ENCODE results near the gene ANKH.

Gene ANKH

GRCh38 chr5:14679595-14679994 is 192.0 kb downstream of the ANKH start:
- TF ChIP-seq EZH2 (IDR thresholded peaks at IDR 0.05; ENCODE audit: borderline replicate concordance, low read depth, low read length, severe bottlenecking) (no peak), CTCF (IDR thresholded peaks at IDR 0.05; ENCODE audit: borderline replicate concordance, extremely low read depth, low read length, poor library complexity, severe bottlenecking) (no peak)
- no peak overlapping the region for H3K4me2 ChIP-seq (ENCODE audit: insufficient read depth, low read length)
- DNase-seq: no peak
- H3K9me3 ChIP-seq (ENCODE audit: insufficient read depth, low read length, severe bottlenecking): no peaks in the 10 kb centered on the region
- no peaks in the 10 kb centered on the region for H3K27me3 ChIP-seq (ENCODE audit: insufficient read depth, low read length, poor library complexity)
- no peak overlapping the region for H2AFZ ChIP-seq (ENCODE audit: low read depth, low read length)
- no peak overlapping the region for H3K27ac ChIP-seq (ENCODE audit: low read length)
- ATAC-seq (ENCODE audit: insufficient read depth, low read depth): no peak
- peaks cover 80% of the 10 kb centered on the region for H3K36me3 ChIP-seq (ENCODE audit: insufficient read depth, low read length)
- H3K79me2 ChIP-seq (ENCODE audit: insufficient read depth, low read length): peaks cover 52% of the 10 kb centered on the region
- H3K4me3 ChIP-seq (ENCODE audit: low read depth in 1 of 2, low read length in 2 of 2): no peak overlapping the region
- peaks cover 10% of the 10 kb centered on the region for H3K4me1 ChIP-seq (ENCODE audit: insufficient read depth, low read length)
- no peak overlapping the region for H3K9ac ChIP-seq (ENCODE audit: low read depth, low read length)
- H4K20me1 ChIP-seq (ENCODE audit: insufficient read depth, low read length): peaks cover 41% of the 10 kb centered on the region

- no peak for DNase-seq
- Histone ChIP-seq H3K4me2 (ENCODE audit: insufficient read depth, low read length) (no peak overlapping the region), H3K27me3 (ENCODE audit: insufficient read depth, low read length, poor library complexity) (no peaks in the 10 kb centered on the region), H3K9ac (ENCODE audit: low read depth, low read length) (no peak overlapping the region), H3K9me3 (ENCODE audit: insufficient read depth, low read length, severe bottlenecking) (no peaks in the 10 kb centered on the region), H4K20me1 (ENCODE audit: insufficient read depth, low read length) (peaks cover 42% of the 10 kb centered on the region), H3K4me1 (ENCODE audit: insufficient read depth, low read length) (peaks cover 10% of the 10 kb centered on the region), H3K4me3 (ENCODE audit: low read depth in 1 of 2, low read length in 2 of 2) (no peak overlapping the region), H3K79me2 (ENCODE audit: insufficient read depth, low read length) (peaks cover 60% of the 10 kb centered on the region), H2AFZ (ENCODE audit: low read depth, low read length) (no peak overlapping the region), H3K27ac (ENCODE audit: low read length) (no peak overlapping the region), H3K36me3 (ENCODE audit: insufficient read depth, low read length) (peaks cover 78% of the 10 kb centered on the region)
- no peak for ATAC-seq (ENCODE audit: insufficient read depth, low read depth)
- TF ChIP-seq CTCF (IDR thresholded peaks at IDR 0.05; ENCODE audit: borderline replicate concordance, extremely low read depth, low read length, poor library complexity, severe bottlenecking) (no peak), EZH2 (IDR thresholded peaks at IDR 0.05; ENCODE audit: borderline replicate concordance, low read depth, low read length, severe bottlenecking) (no peak)
Measured at GRCh38 chr5:14678773-14679334, 192.7 kb downstream of the ANKH start.

DNA sequence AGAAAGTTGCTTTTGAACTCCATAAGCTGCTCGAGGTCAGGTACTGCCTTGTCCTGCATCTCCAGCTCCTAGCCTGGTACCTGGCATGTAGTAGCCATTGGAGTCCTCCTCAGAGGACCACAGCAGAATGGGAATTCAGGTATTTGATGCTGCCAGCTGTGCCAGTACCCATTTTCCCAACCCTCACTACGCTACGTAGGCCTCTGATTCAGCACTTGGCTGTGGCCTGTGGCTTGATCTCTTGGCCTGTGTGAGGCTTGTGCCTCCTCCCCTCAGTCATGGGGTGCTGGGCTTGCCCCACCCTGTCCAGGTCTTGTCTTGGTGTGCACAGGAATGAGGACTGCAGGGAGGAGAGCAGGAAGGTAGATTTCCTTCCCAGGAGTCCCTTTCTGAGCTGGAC is 195.3 kb downstream of the ANKH start:
- Histone ChIP-seq H4K20me1 (ENCODE audit: insufficient read depth, low read length) (peaks cover 63% of the 10 kb centered on the region), H3K27ac (ENCODE audit: low read length) (peak overlapping the region; percentile 21; the same call in 1 of the 2 replicates), H3K4me1 (ENCODE audit: insufficient read depth, low read length) (peaks cover 22% of the 10 kb centered on the region), H3K4me3 (ENCODE audit: low read depth in 1 of 2, low read length in 2 of 2) (no peak overlapping the region), H3K27me3 (ENCODE audit: insufficient read depth, low read length, poor library complexity) (no peaks in the 10 kb centered on the region), H2AFZ (ENCODE audit: low read depth, low read length) (no peak overlapping the region), H3K36me3 (ENCODE audit: insufficient read depth, low read length) (peaks cover 56% of the 10 kb centered on the region), H3K4me2 (ENCODE audit: insufficient read depth, low read length) (no peak overlapping the region), H3K9me3 (ENCODE audit: insufficient read depth, low read length, severe bottlenecking) (no peaks in the 10 kb centered on the region), H3K9ac (ENCODE audit: low read depth, low read length) (no peak overlapping the region), H3K79me2 (ENCODE audit: insufficient read depth, low read length) (peaks cover 80% of the 10 kb centered on the region)
- TF ChIP-seq CTCF (IDR thresholded peaks at IDR 0.05; ENCODE audit: borderline replicate concordance, extremely low read depth, low read length, poor library complexity, severe bottlenecking): no peak
- no peak for TF ChIP-seq EZH2 (IDR thresholded peaks at IDR 0.05; ENCODE audit: borderline replicate concordance, low read depth, low read length, severe bottlenecking)
- DNase-seq (peak; percentile 20), ATAC-seq (ENCODE audit: insufficient read depth, low read depth) (peak; percentile 72)

Data from DND-41 (cell line).